ENCODE data around the gene PRXL2C. TPM values are rescaled to one million over a fixed set of nuclear protein-coding genes. Genes with fewer than 3 reads are reported as not detected.

Gene PRXL2C
- total and polyA plus RNA-seq, 9 of the 15 experiments (the other 6 are each of a cell fraction or from before 2014, with no cell fraction given), result 3.6 to 15.3 (median 10.6) TPM

DNA sequence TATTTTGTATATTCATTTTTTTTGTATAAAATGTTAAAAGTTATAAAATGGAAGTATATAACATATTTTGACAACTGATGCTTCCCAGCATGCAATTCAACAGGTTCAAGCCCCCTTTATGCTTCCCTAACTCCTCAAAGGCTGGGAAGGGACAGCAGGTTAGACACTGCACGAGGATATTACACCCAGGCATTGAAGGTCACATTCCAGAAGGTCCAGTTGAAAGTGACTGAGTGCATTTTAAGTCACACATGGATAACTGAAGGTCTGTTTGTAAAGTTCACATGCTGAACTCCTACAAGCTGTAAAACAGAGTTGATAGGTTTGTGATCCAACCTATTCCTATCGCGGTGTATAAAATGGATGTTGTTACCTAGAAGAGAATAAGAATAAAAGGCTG lies 13.6 kb downstream of the PRXL2C start (continued):
- TF ChIP-seq, protein P1, sequence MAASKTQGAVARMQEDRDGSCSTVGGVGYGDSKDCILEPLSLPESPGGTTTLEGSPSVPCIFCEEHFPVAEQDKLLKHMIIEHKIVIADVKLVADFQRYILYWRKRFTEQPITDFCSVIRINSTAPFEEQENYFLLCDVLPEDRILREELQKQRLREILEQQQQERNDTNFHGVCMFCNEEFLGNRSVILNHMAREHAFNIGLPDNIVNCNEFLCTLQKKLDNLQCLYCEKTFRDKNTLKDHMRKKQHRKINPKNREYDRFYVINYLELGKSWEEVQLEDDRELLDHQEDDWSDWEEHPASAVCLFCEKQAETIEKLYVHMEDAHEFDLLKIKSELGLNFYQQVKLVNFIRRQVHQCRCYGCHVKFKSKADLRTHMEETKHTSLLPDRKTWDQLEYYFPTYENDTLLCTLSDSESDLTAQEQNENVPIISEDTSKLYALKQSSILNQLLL (CRISPR knock-in tag; IDR thresholded peaks at IDR 0.05; ENCODE audit: borderline replicate concordance), result no peak
- no peak for TF ChIP-seq PCBP2 (IDR thresholded peaks at IDR 0.05; ENCODE audit: low read depth, low read length, poor library complexity, severe bottlenecking)
- TF ChIP-seq, protein P2, sequence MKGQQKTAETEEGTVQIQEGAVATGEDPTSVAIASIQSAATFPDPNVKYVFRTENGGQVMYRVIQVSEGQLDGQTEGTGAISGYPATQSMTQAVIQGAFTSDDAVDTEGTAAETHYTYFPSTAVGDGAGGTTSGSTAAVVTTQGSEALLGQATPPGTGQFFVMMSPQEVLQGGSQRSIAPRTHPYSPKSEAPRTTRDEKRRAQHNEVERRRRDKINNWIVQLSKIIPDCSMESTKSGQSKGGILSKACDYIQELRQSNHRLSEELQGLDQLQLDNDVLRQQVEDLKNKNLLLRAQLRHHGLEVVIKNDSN (CRISPR knock-in tag; IDR thresholded peaks at IDR 0.05), result no peak
- no peak for TF ChIP-seq ETV1 (tag; conservative IDR thresholded peaks at IDR 0.05; ENCODE audit: low read depth)

DNA sequence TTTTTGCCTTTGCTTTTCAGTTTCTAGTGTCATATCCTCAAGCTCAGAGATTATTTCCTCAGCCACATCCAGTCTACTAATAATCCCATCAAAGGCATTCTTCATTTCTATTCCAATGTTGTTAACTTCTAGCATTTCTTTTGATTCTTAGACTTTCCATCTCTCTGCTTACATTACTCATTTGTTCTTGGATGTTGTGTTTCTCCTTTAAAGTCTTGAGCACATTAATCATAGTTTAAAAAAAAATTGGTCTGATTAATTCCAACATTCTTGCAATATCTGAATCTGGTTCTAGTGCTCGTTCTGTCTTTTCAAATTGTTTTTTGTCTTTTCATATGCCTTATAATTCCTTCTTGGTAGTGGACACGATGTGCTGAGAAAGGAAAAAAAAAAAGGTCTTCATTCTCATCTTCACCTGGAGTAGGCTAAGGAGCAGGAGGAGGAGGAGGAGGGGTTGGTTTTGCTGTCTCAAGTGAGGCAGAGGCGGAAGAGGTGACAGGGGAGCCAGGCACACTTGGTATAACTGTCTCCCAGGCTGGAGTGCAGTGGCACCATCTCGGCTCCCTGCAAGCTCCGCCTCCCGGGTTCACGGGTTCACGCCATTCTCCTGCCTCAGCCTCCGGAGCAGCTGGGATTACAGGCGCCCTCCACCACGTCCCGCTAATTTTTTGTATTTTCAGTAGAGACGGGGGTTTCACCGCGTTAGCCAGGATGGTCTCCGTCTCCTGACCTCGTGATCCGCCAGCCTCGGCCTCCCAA lies 16.3 kb downstream of the PRXL2C start:
- no peaks in the 10 kb centered on the region for H3K4me1 ChIP-seq (replicated peaks in 1 of 2; ENCODE audit: control insufficient read depth in 2 of 2, insufficient read depth in 2 of 2, low read length in 2 of 2)
- intact Hi-C loops (cut with micrococcal nuclease) (no loop called here), in situ Hi-C loops (cut with MboI) (no loop called here)
- H3K27me3 ChIP-seq (ENCODE audit: control insufficient read depth in 2 of 2, insufficient read depth in 2 of 2, low read length in 2 of 2), result peaks cover 0 to 6% of the 10 kb centered on the region in 2 experiments; a peak in 2 of 5 replicates
- CTCF ChIA-PET (ENCODE audit: low intra/inter-chr PET ratio), result interaction anchor here (0.6 kb wide), 1 partner anchor 827 kb away, joined by 3 read pairs; no protein-coding TSS in a partner anchor
- H4K20me1 ChIP-seq (replicated peaks; ENCODE audit: control insufficient read depth, insufficient read depth, low read length), result no peaks in the 10 kb centered on the region
- BruUV-seq (replicated peaks), result no TSS peak
- H3K4me3 ChIP-seq, result no peak overlapping the region
- TF ChIP-seq ZNF174 (CRISPR knock-in tag; IDR thresholded peaks at IDR 0.05) (no peak), JUNB (CRISPR knock-in tag; conservative IDR thresholded peaks at IDR 0.05) (no peak), ZNF140 (CRISPR knock-in tag; IDR thresholded peaks at IDR 0.05) (no peak)
- no peak overlapping the region for H2AFZ ChIP-seq (ENCODE audit: low read depth, low read length)
- no peak overlapping the region for H3K9ac ChIP-seq (ENCODE audit: insufficient read depth in 1 of 2, low read depth in 2 of 2, low read length in 2 of 2)
- no peaks in the 10 kb centered on the region for H3K79me2 ChIP-seq (ENCODE audit: control insufficient read depth, insufficient read depth, low read length)
- no peaks in the 10 kb centered on the region for H3K9me1 ChIP-seq (ENCODE audit: control insufficient read depth, insufficient read depth, low read length)
- no peaks in the 10 kb centered on the region for H3K9me3 ChIP-seq (replicated peaks; ENCODE audit: control insufficient read depth, insufficient read depth, low read depth, low read length)
- ATAC-seq (no peak), FAIRE-seq (no peak), DNase-seq (ENCODE audit: extremely low read depth in 1 of 4, low spot score in 3 of 4) (no peak)
- POLR2A ChIA-PET, result interaction anchor here (0.9 kb wide), 1 partner anchor 296 kb away, joined by 3 read pairs; no protein-coding TSS in a partner anchor
- H3K4me2 ChIP-seq (ENCODE audit: insufficient read depth, low read length), result no peak overlapping the region
- WGBS (ENCODE audit: insufficient coverage, low coverage, missing lambda C conversion rate), result 52% methylated on average over 16 of the region's 19 CpGs
- H3K27ac ChIP-seq (ENCODE audit: extremely low read depth, low read depth, low read length), result no peak overlapping the region
- H3K36me3 ChIP-seq (ENCODE audit: control insufficient read depth, insufficient read depth, low read length), result peaks cover 12% of the 10 kb centered on the region; the same call in 1 of the 3 replicates
